Colonic mucosa (tissue), 4 donors: ENCODE measurements around the gene FBH1. TPM values are rescaled to one million over a fixed set of nuclear protein-coding genes. Genes with fewer than 3 reads are reported as not detected.
"Not testable (repeated sequence)": the region's sequence is repeated elsewhere in the genome, so short reads cannot be mapped to it uniquely, and the experiment has no call there.

Source experiments
- DNase-seq: peaks from one replicate; pipeline ENCODE4 v3.0.0-alpha.2; 2020
- H3K27ac ChIP-seq: fragments of 200-600 bp; one replicate; pipeline ENCODE4 v1.8.0; 2021
- H3K27me3 ChIP-seq: fragments of 200-600 bp; one replicate; pipeline ENCODE4 v1.8.0; 2021
- H3K36me3 ChIP-seq: fragments of 200-600 bp; one replicate; pipeline ENCODE4 v1.8.0; 2021
- H3K4me1 ChIP-seq: fragments of 200-600 bp; one replicate; pipeline ENCODE4 v1.8.0; 2021; ENCODE audit warnings: mild to moderate bottlenecking
- H3K4me3 ChIP-seq: fragments of 200-600 bp; one replicate; pipeline ENCODE4 v1.8.0; 2021
- H3K9ac ChIP-seq, 2 donors: one replicate each; pipeline ENCODE4 v1.7.0; 2013; ENCODE audit warnings: control low read depth in 2 of 2, low read depth in 2 of 2, low read length in 2 of 2
- H3K9me3 ChIP-seq: fragments of 200-600 bp; one replicate; pipeline ENCODE4 v1.8.0; 2021
- intact Hi-C: fragments of 100-400 bp; cut with DNase I; formaldehyde crosslinking; loops from one replicate; pipeline ENCODE4 v1.14.1; 2022
- total RNA-seq, 2 donors: library from RNA; stranded (reverse); fragmentation: NEBNext Ultra II Directional in 1 of 2; extraction: Animal tissue kit (Norgen Biotek cat#: 25700) in 1 of 2; gene quantifications; one replicate each; pipeline ENCODE4 v1.2.1, GENCODE V29; 2021
- TF ChIP-seq, protein P1 (sequence below): fragments of 200-600 bp; IDR thresholded peaks from one replicate; pipeline ENCODE4 v1.8.0; 2022; ENCODE audit warnings: antibody characterized with exemption, mild to moderate bottlenecking
- donor health status: healthy.
- donor health status: DM: no; HTN: no; CAD: no.
- donor health status: DM: no; HTN: no; CAD: no.

FBH1 gene
- total RNA-seq, 2 donors from 2014 or later: 67.7 to 87.5 TPM

DNA sequence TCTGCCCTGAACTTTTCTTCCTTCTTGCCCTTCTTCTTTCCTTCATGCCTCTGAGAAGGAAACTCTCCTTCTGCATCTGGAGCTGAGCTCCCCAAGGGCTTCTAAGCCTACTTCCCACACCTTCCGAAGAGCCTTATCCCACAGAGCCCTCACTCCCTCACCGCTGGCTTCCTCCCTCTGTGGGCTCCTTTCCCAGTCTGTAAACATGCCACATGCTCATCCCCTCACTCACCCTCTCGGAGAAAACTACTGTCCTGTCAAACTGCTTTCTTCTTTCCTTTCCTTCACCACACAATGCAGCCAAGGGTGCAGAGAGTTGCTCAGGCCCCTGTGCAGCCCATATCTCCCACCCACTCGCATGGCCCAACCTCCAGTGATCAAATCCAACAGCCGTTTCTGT, 18.4 kb upstream of the FBH1 start:
- intact Hi-C loops: loop anchor here (10.0 kb wide), 1 partner anchor 57 kb away; the partner anchor contains the start of gene GDI2
- Histone ChIP-seq H3K9ac (no peak overlapping the region), H3K4me1 (no peaks in the 10 kb centered on the region), H3K4me3 (no peak overlapping the region), H3K9me3 (no peaks in the 10 kb centered on the region), H3K36me3 (no peaks in the 10 kb centered on the region), H3K27ac (no peak overlapping the region), H3K27me3 (no peaks in the 10 kb centered on the region)
- TF ChIP-seq, protein P1, sequence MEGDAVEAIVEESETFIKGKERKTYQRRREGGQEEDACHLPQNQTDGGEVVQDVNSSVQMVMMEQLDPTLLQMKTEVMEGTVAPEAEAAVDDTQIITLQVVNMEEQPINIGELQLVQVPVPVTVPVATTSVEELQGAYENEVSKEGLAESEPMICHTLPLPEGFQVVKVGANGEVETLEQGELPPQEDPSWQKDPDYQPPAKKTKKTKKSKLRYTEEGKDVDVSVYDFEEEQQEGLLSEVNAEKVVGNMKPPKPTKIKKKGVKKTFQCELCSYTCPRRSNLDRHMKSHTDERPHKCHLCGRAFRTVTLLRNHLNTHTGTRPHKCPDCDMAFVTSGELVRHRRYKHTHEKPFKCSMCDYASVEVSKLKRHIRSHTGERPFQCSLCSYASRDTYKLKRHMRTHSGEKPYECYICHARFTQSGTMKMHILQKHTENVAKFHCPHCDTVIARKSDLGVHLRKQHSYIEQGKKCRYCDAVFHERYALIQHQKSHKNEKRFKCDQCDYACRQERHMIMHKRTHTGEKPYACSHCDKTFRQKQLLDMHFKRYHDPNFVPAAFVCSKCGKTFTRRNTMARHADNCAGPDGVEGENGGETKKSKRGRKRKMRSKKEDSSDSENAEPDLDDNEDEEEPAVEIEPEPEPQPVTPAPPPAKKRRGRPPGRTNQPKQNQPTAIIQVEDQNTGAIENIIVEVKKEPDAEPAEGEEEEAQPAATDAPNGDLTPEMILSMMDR: no peak
- no peak for DNase-seq

DNA sequence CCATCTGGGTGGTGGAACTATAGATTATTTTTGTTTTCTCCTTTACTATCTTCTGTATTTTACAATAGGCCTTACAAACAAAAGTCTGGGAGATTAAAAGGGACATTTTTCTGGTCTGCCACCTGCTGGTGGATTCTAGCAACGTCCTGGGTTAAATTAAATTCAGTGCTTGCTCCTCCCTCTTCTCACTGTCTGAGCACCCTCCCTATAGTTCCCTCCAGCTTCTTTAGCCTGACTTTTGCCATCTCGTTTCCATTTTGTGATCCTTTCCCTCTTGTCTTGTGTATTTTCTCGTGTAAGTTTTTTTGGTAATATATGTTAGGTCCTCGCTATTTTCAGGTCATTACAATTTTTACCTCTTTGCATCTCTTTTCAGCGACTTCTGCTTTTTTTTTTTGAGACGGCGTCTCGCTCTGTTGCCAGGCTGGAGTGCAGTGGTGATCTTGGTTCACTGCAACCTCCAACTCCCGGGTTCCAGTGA, 16.5 kb upstream of the FBH1 start:
- H3K4me3 ChIP-seq: no peak overlapping the region
- no peaks in the 10 kb centered on the region for H3K9me3 ChIP-seq
- TF ChIP-seq, protein P1: peak; percentile 63
- DNase-seq: peak; percentile 81
- intact Hi-C loops: loop anchor here (10.0 kb wide), 1 partner anchor 59 kb away; the partner anchor contains the start of gene GDI2
- H3K27me3 ChIP-seq: no peaks in the 10 kb centered on the region
- no peaks in the 10 kb centered on the region for H3K4me1 ChIP-seq
- H3K27ac ChIP-seq: no peak overlapping the region
- H3K36me3 ChIP-seq: no peaks in the 10 kb centered on the region
- no peak overlapping the region for H3K9ac ChIP-seq

DNA sequence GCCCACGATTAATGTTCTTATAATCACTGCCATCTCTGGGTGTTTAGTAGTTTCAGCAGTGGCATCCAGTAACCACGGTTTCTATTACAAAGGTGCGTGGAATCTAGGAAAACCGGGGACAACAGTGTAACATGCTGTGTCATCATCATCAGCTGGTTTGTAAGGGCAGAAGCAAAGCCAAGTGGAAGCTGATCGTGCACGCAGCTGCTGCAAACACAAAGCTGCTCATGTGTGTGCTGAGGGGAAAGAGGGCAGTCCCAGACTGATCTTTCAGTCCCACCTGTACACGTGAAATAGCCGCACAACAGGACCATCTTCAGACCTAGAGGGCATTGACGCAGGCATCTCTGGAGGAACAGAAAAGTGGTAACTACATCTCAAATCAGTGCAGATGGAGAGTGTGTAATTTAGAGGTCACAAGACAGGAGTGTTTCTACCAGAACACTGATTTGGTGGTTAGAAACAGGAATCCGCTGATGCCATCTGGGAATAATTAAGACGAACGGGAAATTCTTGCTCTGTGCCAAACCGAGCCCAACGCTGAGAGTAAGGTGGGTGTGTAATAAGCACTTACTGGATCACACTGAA, 13.8 kb upstream of the FBH1 start:
- Histone ChIP-seq H3K27me3 (no peaks in the 10 kb centered on the region), H3K36me3 (no peaks in the 10 kb centered on the region), H3K4me3 (no peak overlapping the region), H3K9ac (no peak overlapping the region), H3K27ac (no peak overlapping the region), H3K9me3 (no peaks in the 10 kb centered on the region), H3K4me1 (no peaks in the 10 kb centered on the region)
- DNase-seq: no peak
- intact Hi-C loops: loop anchor here (10.0 kb wide), 1 partner anchor 61 kb away; the partner anchor contains the start of gene GDI2
- TF ChIP-seq, protein P1: no peak

DNA sequence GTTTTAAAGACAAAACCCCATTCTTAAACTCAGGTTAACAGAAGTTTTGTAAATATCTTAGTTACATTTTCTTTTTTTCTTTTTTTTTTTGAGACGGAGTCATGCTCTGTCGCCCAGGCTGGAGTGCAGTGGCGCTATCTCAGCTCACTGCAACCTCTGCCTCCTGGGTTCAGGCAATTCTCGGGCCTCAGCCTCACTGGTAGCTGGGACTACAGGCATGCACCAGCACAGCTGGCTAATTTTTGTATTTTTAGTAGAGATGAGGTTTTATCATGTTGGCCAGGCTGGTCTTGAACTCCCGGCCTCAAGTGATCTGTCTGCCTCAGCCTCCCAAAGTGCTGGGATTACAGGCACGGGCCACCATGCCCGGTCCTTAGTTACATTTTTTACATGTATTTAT, 13.0 kb upstream of the FBH1 start:
- H3K27me3 ChIP-seq, H3K36me3 ChIP-seq, H3K27ac ChIP-seq, DNase-seq, H3K9ac ChIP-seq, H3K9me3 ChIP-seq, H3K4me1 ChIP-seq, H3K4me3 ChIP-seq: not testable (repeated sequence)
- intact Hi-C loops: loop anchor here (10.0 kb wide), 1 partner anchor 62 kb away; the partner anchor contains the start of gene GDI2

DNA sequence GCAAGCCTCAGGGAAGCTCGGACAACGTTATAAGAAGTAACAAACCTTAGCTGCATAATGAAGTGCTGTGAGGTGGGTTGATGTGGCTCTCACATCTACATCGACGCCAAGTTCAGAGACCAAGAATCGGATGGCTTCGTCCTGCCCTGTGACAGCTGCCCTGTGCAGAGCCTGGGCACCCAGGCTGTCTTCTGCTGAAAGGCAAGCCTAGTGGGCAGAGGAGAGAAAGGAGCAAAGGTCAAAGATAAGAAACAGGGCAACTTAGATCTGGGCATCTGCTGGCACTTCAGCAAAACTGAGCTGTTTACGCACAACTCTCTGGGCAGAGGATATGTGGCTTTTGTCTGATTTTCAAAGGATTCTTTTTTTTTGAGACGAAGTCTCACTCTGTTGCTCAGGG, 7.1 kb upstream of the FBH1 start:
- Histone ChIP-seq H3K27ac (no peak overlapping the region), H3K9ac (peak overlapping the region in 1 of 2 donors; percentile 34), H3K36me3 (no peaks in the 10 kb centered on the region), H3K27me3 (no peaks in the 10 kb centered on the region), H3K9me3 (no peaks in the 10 kb centered on the region), H3K4me1 (no peaks in the 10 kb centered on the region), H3K4me3 (no peak overlapping the region)
- DNase-seq: no peak
- intact Hi-C loops: loop anchor here (10.0 kb wide), 1 partner anchor 198 kb away; the partner anchor contains the start of gene TASOR2
- TF ChIP-seq, protein P1: no peak

DNA sequence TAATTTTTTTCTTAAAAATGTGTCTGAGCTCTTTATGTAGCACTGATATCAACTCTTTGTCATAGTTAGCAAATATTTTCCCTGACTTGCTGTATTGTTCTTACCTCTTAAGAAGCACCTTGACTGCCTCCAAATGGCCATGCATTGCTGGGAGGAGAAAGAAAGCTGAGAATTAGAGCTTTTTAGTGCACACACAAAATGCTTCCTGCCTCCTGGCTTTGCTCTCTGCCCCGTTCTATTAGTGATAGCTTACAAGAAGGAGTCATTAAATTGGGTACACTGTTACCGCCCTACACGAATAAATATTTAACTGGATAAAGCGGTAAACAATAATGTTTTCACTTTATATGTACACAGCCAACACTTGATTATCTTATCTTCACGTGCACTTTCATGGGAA, 4.4 kb upstream of the FBH1 start:
- no peak for DNase-seq
- Histone ChIP-seq H3K4me3 (no peak overlapping the region), H3K4me1 (no peaks in the 10 kb centered on the region), H3K9ac (no peak overlapping the region), H3K9me3 (no peaks in the 10 kb centered on the region), H3K27ac (no peak overlapping the region), H3K36me3 (no peaks in the 10 kb centered on the region), H3K27me3 (no peaks in the 10 kb centered on the region)
- TF ChIP-seq, protein P1: no peak
- intact Hi-C loops: loop anchor here (10.0 kb wide), 1 partner anchor 201 kb away; the partner anchor contains the start of gene TASOR2
